ENCODE results near the gene OR51I1.

GRCh38 chr11:5486421-5486820, 45.1 kb upstream of the OR51I1 start:
- TF ChIP-seq CTCF (conservative IDR thresholded peaks at IDR 0.05) (no peak), ZFX (IDR thresholded peaks at IDR 0.05) (no peak)

All from C4-2B (cell line).